Prostate gland (tissue), 2 donors: ENCODE measurements around the gene GDF7. TPM values are rescaled to one million over a fixed set of nuclear protein-coding genes. Genes with fewer than 3 reads are reported as not detected.

Experiments used
- DNase-seq: peaks from one replicate; pipeline ENCODE4 v3.0.0-alpha.2; 2019; ENCODE audit warnings: low spot score
- H3K27ac ChIP-seq, 2 donors: fragments of 200-600 bp; sonication (generic); 2 replicates each; pipeline ENCODE4 v1.5.1; 2017 to 2019
- H3K27me3 ChIP-seq: fragments of 200-600 bp; sonication (generic); replicated peaks from 2 replicates; pipeline ENCODE4 v1.5.1; 2019; ENCODE audit not compliant: insufficient read depth
- H3K36me3 ChIP-seq, 2 donors: fragments of 200-600 bp; sonication (generic); 1 replicate in 1 of 2; 2 replicates in 1 of 2; pipeline versions ENCODE4 v1.5.1 to v1.8.1; 2017 to 2019
- H3K4me1 ChIP-seq: fragments of 200-600 bp; sonication (generic); replicated peaks from 2 replicates; pipeline ENCODE4 v1.5.1; 2019
- H3K4me3 ChIP-seq, 2 donors: fragments of 200-600 bp; sonication (generic); 2 replicates each; pipeline ENCODE4 v1.5.1; 2017 to 2019
- H3K9me3 ChIP-seq: fragments of 200-600 bp; sonication (generic); 2 replicates; pipeline ENCODE4 v1.5.1; 2017
- CTCF ChIP-seq, 4 experiments: fragments of 200-600 bp in 2 of 4; fragments of 450-650 bp in 2 of 4; sonication (generic) in 2 of 4; IDR thresholded peaks; 1 replicate in 3 of 4; 2 replicates in 1 of 4; pipeline ENCODE4 v1.5.1; 2016 to 2019; ENCODE audit warnings: antibody characterized with exemption in 4 of 4, mild to moderate bottlenecking in 2 of 4, moderate library complexity in 2 of 4
- POLR2A ChIP-seq: fragments of 450-650 bp; IDR thresholded peaks from one replicate; pipeline ENCODE4 v1.6.1; 2016; ENCODE audit warnings: antibody characterized with exemption, mild to moderate bottlenecking
- POLR2AphosphoS5 ChIP-seq: sonication (generic); formaldehyde crosslinking; IDR thresholded peaks from one replicate; pipeline ENCODE4 v1.6.1; 2017; ENCODE audit warnings: antibody characterized with exemption
- WGBS: methylation state at CpG from one replicate; pipeline ENCODE4 v1.1.5; 2018; 5-methylcytosine and 5-hydroxymethylcytosine counted together
- intact Hi-C: fragments of 100-400 bp; cut with DNase I; formaldehyde crosslinking; loops from one replicate; pipeline ENCODE4 v1.14.2; 2022
- total RNA-seq, 2 donors: library from RNA; depleted of rRNA; stranded (reverse); fragments of >200 nt; gene quantifications; one replicate each; pipeline ENCODE4 v1.1.0, GENCODE V29; 2016

GDF7 gene
- total RNA-seq, 2 donors from 2014 or later: 3.3 to 7.0 TPM

- no peaks in the 10 kb centered on the region for H3K27me3 ChIP-seq
- H3K4me1 ChIP-seq: peaks cover 19% of the 10 kb centered on the region
- peaks cover 5 to 6% of the 10 kb centered on the region in 2 donors for H3K36me3 ChIP-seq
- peak; percentile 67 for DNase-seq
- intact Hi-C loops: no loop called here
- no peak overlapping the region for H3K4me3 ChIP-seq
- no peaks in the 10 kb centered on the region for H3K9me3 ChIP-seq
- TF ChIP-seq CTCF (IDR thresholded peaks at IDR 0.05): peak in 1 of 4 experiments; percentile 11
- TF ChIP-seq POLR2A: no peak
- TF ChIP-seq POLR2AphosphoS5: peak; percentile 91
- H3K27ac ChIP-seq: peak overlapping the region; percentile 79 to 93
- WGBS: 52% methylated on average over 19 of the region's 19 CpGs
Observed at GRCh38 chr2:20625491-20626391, 41.2 kb upstream of the GDF7 start.

- Histone ChIP-seq H3K27me3 (no peaks in the 10 kb centered on the region), H3K27ac (peak overlapping the region; percentile 79 to 93), H3K36me3 (peaks cover 5 to 6% of the 10 kb centered on the region in 2 donors), H3K4me1 (peaks cover 19% of the 10 kb centered on the region), H3K4me3 (no peak overlapping the region), H3K9me3 (no peaks in the 10 kb centered on the region)
- intact Hi-C loops: no loop called here
- 93% methylated on average over 2 of the region's 2 CpGs for WGBS
- DNase-seq: no peak
- TF ChIP-seq CTCF (IDR thresholded peaks at IDR 0.05) (no peak), POLR2A (no peak), POLR2AphosphoS5 (no peak)
Observed at GRCh38 chr2:20626392-20626697, 40.6 kb upstream of the GDF7 start.

- TF ChIP-seq POLR2A (no peak), POLR2AphosphoS5 (no peak), CTCF (IDR thresholded peaks at IDR 0.05) (no peak)
- 82% methylated on average over 20 of the region's 20 CpGs for WGBS
- Histone ChIP-seq H3K4me1 (peaks cover 19% of the 10 kb centered on the region), H3K36me3 (peaks cover 5 to 6% of the 10 kb centered on the region in 2 donors), H3K27me3 (no peaks in the 10 kb centered on the region), H3K9me3 (no peaks in the 10 kb centered on the region), H3K4me3 (no peak overlapping the region), H3K27ac (peak overlapping the region; percentile 79 to 93)
- no peak for DNase-seq
- intact Hi-C loops: no loop called here
Observed at GRCh38 chr2:20626698-20627513, 40.0 kb upstream of the GDF7 start.

- intact Hi-C loops: no loop called here
- no peaks in the 10 kb centered on the region for H3K9me3 ChIP-seq
- TF ChIP-seq POLR2A (no peak), CTCF (IDR thresholded peaks at IDR 0.05) (no peak), POLR2AphosphoS5 (no peak)
- peak overlapping the region; percentile 79 to 93 for H3K27ac ChIP-seq
- no peaks in the 10 kb centered on the region for H3K27me3 ChIP-seq
- H3K4me1 ChIP-seq: peaks cover 19% of the 10 kb centered on the region
- no peak for DNase-seq
- no peak overlapping the region for H3K4me3 ChIP-seq
- 86% methylated on average over 16 of the region's 16 CpGs for WGBS
- peaks cover 0 to 2% of the 10 kb centered on the region in 2 donors for H3K36me3 ChIP-seq
Observed at GRCh38 chr2:20627712-20628380, 39.1 kb upstream of the GDF7 start.
